ENCODE measurements around the gene DTX2.

DNA sequence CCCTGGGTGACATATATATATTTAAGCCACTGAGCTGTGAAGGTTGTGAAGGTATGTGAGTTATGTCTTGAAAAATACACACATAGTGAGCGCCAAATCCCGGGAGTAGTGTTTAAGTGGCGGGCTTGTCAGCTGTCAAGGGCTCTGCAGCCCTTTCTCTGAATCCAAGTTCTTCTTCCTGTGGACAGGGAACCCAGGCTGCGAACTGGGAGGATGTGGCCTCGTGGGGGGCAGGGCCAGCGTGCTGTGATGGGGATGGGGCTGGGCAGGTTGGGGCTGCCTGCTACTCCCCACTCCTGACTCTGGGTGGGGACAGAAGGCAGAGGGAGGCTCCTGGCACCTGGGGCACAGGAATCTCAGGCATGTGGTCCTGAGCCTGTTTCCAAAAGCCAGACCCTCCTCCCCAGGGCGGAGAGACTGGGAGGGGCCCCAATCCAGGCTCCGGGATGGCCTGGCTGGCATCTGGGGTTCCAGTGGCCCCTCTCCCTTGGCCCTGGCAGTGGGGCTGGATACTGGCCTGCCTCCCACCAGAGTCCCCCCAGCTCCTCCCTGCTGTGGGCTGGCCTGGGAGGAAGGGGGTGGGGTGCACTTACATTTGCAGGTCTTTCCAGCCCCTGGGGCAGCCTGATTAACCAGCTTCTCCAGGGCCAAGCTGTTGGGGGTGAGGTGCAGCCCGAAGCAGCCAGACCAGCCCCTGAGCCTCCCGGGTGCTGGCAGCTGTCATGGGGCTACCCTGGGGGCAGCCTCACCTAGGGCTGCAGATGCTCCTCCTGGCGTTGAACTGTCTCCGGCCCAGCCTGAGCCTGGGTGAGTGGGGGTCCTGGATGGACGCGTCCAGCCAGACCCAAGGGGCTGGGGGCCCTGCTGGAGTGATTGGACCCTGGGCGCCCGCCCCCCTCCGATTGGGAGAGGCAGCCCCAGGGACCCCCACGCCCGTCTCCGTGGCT is 48.7 kb downstream of the DTX2 start, which contains the start of gene UPK3B:
- TF ChIP-seq CTCF (IDR thresholded peaks at IDR 0.05; ENCODE audit: low read depth, low read length, missing input control) (no peak), SP1 (IDR thresholded peaks at IDR 0.05) (no peak), ATF3 (IDR thresholded peaks at IDR 0.05) (no peak), EGR1 (IDR thresholded peaks at IDR 0.05; ENCODE audit: low read depth in 2 of 2) (no peak)
- TF ChIP-seq, protein P1, sequence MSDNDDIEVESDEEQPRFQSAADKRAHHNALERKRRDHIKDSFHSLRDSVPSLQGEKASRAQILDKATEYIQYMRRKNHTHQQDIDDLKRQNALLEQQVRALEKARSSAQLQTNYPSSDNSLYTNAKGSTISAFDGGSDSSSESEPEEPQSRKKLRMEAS (IDR thresholded peaks at IDR 0.05), result no peak
- TF ChIP-seq, protein P2, sequence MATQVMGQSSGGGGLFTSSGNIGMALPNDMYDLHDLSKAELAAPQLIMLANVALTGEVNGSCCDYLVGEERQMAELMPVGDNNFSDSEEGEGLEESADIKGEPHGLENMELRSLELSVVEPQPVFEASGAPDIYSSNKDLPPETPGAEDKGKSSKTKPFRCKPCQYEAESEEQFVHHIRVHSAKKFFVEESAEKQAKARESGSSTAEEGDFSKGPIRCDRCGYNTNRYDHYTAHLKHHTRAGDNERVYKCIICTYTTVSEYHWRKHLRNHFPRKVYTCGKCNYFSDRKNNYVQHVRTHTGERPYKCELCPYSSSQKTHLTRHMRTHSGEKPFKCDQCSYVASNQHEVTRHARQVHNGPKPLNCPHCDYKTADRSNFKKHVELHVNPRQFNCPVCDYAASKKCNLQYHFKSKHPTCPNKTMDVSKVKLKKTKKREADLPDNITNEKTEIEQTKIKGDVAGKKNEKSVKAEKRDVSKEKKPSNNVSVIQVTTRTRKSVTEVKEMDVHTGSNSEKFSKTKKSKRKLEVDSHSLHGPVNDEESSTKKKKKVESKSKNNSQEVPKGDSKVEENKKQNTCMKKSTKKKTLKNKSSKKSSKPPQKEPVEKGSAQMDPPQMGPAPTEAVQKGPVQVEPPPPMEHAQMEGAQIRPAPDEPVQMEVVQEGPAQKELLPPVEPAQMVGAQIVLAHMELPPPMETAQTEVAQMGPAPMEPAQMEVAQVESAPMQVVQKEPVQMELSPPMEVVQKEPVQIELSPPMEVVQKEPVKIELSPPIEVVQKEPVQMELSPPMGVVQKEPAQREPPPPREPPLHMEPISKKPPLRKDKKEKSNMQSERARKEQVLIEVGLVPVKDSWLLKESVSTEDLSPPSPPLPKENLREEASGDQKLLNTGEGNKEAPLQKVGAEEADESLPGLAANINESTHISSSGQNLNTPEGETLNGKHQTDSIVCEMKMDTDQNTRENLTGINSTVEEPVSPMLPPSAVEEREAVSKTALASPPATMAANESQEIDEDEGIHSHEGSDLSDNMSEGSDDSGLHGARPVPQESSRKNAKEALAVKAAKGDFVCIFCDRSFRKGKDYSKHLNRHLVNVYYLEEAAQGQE (IDR thresholded peaks at IDR 0.05), result no peak

Data from liver (tissue), 3 donors.